Stomach smooth muscle (tissue), 2 donors: Measurements from ENCODE around the gene SLC38A10.

Source experiments
- H3K27ac ChIP-seq: one replicate; pipeline ENCODE4 v1.7.0; 2013; ENCODE audit warnings: mild to moderate bottlenecking, low read length, inconsistent platforms
- H3K27me3 ChIP-seq, 2 donors: one replicate each; pipeline ENCODE4 v1.7.0; 2013; ENCODE audit warnings: low read length in 2 of 2; ENCODE audit not compliant: insufficient read depth in 2 of 2, control insufficient read depth in 1 of 2
- H3K36me3 ChIP-seq, 2 donors: one replicate each; pipeline ENCODE4 v1.7.0; 2013; ENCODE audit warnings: low read length in 2 of 2; ENCODE audit not compliant: control insufficient read depth in 2 of 2, insufficient read depth in 2 of 2
- H3K4me1 ChIP-seq: one replicate; pipeline ENCODE4 v1.7.0; 2013; ENCODE audit warnings: low read length; ENCODE audit not compliant: control insufficient read depth, insufficient read depth
- H3K4me3 ChIP-seq, 2 donors: one replicate each; pipeline ENCODE4 v1.7.0; 2013; ENCODE audit warnings: low read length in 2 of 2
- H3K9ac ChIP-seq, 2 donors: one replicate each; pipeline ENCODE4 v1.7.0; 2013; ENCODE audit warnings: low read length in 2 of 2, mild to moderate bottlenecking in 1 of 2
- H3K9me3 ChIP-seq, 2 donors: one replicate each; pipeline ENCODE4 v1.7.0; 2013; ENCODE audit warnings: low read length in 2 of 2; ENCODE audit not compliant: control insufficient read depth in 2 of 2
- donor health status: healthy.
- donor health status: Pancreatic carcinoma.

Gene SLC38A10

DNA sequence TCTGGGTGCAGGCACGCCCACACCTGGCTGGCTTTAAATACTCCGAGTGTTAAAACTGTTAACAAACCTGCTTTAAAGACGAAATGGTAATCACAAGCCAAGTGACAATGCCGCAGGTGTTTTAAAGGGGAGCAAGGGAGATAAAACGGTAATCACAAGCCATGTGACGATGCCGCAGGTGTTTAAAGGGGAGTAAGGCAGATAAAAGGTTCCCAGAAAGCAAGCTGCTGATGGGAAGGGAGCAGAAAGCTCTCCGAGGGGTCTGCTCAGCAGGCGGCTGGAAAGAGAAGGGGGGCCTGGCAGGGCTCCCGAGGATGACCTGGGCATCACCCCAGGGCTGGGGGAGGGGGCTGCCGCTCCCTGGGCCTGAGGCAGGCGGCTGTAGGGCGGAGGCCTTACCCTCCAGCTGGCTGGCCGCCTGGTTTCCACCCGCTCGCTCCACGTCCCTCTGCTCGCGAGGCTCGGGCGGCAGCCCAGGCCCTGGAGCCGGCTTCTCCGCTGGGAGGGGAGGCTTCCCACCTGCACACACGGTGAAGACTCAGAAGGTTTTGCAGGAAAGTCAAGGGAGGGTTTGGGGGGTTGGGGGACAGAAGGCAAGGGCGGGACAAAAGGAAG, 43.9 kb downstream of the SLC38A10 start:
- no peaks in the 10 kb centered on the region for H3K27me3 ChIP-seq
- no peak overlapping the region for H3K27ac ChIP-seq
- no peaks in the 10 kb centered on the region for H3K9me3 ChIP-seq
- peaks cover 16% of the 10 kb centered on the region for H3K4me1 ChIP-seq
- H3K36me3 ChIP-seq = peaks cover 7 to 8% of the 10 kb centered on the region in 2 donors
- no peak overlapping the region for H3K9ac ChIP-seq
- H3K4me3 ChIP-seq = no peak overlapping the region

DNA sequence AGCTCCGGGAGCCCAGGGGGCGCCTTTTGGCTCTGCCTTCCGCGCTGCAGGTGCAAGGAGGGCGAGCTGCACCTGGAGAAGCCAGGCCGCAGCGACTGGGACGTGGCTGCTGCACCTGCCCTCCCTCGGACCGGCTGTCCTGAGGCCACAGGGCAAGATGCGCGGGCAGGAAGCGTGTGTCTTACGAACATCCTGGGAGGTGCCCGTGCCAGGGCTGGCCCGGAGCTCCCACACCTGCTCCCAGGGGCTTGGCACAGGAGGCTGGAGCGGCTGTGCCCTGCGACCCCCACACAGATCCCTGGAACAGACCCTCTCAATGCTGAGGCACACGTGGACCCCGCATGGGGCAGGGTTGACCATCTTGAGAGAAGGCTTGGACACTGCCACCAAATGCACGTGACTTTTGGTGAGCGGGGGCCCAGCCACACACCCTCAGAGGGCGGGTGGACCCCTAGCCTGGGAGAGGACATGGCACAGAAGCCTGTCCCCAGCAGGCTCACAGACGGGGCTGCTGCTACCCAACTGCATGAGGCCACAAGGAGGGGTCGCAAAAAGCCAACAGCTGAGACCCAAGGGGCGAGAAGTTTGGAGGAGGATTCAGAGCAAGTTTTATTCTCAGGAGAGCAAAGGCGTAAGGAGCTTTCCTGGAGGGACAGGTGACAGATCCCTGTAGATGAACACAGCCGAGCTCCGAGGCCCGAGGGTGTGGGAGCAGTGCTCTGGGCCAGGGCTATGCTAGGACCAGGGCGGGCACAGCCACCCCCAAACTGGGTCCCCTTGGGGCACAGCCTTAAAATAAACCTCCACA, 44.6 kb downstream of the SLC38A10 start:
- no peaks in the 10 kb centered on the region for H3K27me3 ChIP-seq
- H3K27ac ChIP-seq = no peak overlapping the region
- H3K36me3 ChIP-seq = peaks cover 7 to 8% of the 10 kb centered on the region in 2 donors
- peaks cover 10% of the 10 kb centered on the region for H3K4me1 ChIP-seq
- H3K9ac ChIP-seq = no peak overlapping the region
- no peak overlapping the region for H3K4me3 ChIP-seq
- no peaks in the 10 kb centered on the region for H3K9me3 ChIP-seq

DNA sequence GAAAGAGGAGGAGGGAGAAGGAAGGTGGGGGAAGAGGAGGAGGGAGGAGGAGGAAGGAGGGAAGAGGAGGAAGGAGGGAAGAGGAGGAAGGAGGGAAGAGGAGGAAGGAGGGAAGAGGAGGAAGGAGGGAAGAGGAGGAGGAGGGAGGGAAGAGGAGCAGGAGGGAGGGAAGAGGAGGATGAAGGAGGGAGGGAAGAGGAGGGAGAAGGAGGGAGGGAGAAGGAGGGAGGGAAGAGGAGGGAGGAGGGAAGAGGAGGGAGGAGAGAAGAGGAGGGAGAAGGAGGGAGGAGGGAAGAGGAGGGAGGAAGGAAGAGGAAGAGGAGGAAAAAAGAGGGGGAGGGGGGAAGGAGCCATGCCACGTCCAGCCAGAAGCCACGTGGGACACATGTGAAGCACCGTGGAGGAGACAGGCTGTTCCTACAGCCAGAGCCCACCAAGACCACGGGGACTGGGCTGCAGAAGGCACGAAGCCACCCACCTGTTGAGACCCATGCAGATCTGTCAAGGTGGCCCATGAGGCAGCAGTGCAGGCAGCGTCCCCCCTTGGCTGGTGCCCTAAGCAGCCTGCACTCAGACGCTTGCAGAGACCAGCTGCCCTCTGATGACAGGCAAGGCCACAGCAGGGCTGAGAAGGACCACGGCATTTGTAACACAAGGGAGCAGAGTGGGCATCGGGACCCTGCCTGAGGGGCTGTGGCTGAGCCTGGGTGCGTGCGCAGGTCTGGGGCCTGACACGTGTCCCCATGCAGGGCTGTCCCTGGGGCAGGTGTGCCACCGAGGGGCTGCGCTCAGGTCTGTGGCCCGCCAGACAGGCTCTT, 45.7 kb downstream of the SLC38A10 start:
- Histone ChIP-seq H3K4me3 (no peak overlapping the region), H3K27me3 (no peaks in the 10 kb centered on the region), H3K4me1 (peaks cover under 1% of the 10 kb centered on the region), H3K9ac (no peak overlapping the region), H3K9me3 (no peaks in the 10 kb centered on the region), H3K36me3 (peaks cover 7 to 8% of the 10 kb centered on the region in 2 donors), H3K27ac (no peak overlapping the region)

DNA sequence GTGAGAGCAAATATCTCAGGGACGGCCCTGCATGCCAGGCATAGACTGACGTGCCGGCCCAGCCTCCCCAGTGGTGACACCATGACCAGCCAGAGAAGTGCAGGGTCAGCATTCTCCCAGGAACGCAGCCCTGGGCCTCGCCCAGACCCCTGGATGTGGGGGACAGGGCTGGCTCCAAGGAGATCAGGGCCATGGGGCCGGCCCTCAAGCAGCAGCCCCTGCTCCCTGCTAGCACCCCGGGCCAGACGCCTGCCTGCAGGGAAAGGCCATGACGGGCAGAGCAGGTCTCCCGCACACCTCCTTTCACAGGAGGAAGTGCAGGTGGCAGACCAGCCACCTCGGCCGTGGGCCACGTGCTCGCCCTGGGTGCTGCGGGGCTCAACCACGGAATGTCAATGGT, 46.5 kb downstream of the SLC38A10 start:
- no peaks in the 10 kb centered on the region for H3K27me3 ChIP-seq

DNA sequence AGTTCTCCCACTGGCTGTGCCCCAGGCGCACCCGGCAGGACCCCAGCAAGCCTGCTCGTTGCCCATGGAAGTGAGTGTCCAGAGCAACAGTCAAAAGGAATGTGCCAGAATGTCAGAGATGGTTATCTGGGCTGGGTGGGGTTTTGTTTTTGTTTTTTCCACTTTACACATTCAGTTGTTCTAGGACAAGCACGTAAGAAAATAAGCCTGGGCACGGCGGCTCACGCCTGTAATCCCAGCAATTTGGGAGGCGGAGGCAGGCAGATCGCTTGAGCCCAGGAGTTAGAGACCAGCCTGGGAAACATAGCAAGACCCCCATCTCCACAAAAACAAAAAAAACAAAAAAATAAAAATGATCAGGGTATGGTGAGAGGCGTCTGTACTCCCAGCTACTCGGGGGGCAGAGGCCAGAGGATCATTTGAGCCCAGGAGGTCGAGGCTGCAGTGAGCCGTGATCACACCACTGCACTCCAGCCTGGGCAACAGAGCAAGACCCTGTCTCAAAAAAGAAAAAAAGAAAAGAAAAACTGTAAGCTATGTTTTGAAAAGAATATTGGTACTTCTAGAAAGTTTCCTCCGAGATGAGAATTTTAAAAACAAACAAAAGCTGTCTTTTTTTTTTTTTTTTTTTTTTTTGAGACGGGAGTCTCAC, 47.6 kb downstream of the SLC38A10 start:
- Histone ChIP-seq H3K27ac (no peak overlapping the region), H3K4me3 (no peak overlapping the region), H3K27me3 (no peaks in the 10 kb centered on the region), H3K36me3 (peaks cover 7 to 8% of the 10 kb centered on the region in 2 donors), H3K4me1 (peaks cover 3% of the 10 kb centered on the region), H3K9me3 (no peaks in the 10 kb centered on the region), H3K9ac (no peak overlapping the region)

More for the DNA sequence above, 46.5 kb downstream of the SLC38A10 start:
- H3K36me3 ChIP-seq = peaks cover 7 to 8% of the 10 kb centered on the region in 2 donors
- H3K27ac ChIP-seq = no peak overlapping the region
- no peaks in the 10 kb centered on the region for H3K4me1 ChIP-seq
- H3K9ac ChIP-seq = no peak overlapping the region
- no peaks in the 10 kb centered on the region for H3K9me3 ChIP-seq
- H3K4me3 ChIP-seq = no peak overlapping the region

DNA sequence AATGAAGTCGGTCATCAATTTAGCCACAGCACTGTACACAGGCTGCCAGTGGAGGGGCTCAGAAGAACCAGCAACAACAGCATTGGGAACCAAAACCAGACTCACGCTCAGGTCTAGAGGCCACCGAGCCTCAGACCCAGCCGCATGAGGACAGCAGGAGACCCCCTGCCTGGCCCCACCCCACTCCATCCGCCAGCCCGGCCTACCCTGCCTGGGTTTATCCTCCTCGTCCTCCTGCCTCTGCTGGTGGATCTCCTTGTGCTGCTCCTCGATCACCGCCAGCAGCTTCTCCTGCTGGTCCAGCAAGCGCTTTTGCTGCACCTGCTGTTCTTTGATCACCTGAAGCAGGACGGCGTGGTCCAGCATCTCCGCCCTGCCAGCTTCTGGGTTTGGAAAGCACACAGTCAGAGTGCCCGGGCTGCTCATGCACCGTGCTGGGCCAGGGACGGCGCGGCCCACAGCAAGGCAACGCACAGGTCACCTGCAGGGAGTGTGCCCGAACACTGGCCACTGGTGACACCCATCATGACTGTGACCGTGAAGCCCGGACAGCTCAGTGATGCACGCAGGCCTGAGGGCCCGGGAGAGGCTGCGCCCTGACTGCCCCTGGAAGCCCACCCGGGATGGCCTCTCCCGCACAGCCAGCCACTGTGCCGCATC, 48.3 kb downstream of the SLC38A10 start:
- Histone ChIP-seq H3K27ac (no peak overlapping the region), H3K9me3 (no peaks in the 10 kb centered on the region), H3K4me3 (no peak overlapping the region), H3K9ac (no peak overlapping the region), H3K4me1 (peaks cover 3% of the 10 kb centered on the region), H3K27me3 (no peaks in the 10 kb centered on the region), H3K36me3 (peaks cover 7 to 8% of the 10 kb centered on the region in 2 donors)

DNA sequence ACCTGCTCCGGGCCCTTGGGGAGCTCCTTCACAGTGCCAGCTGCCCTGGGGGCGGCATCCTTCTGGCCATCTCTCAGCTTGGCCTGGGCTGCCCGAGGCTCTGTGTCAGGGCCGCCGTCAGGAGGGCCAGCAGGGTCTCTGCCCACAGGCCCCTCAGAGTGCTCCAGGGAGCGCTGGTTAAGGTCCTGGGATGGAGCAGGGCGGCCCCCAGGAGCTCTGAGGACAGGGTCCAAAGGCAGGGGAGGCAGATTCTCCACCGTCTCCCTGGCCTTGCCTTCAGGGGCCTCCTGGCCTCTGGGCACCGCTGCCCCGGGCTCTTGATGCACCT, 48.8 kb downstream of the SLC38A10 start:
- H3K27ac ChIP-seq = no peak overlapping the region
- H3K4me1 ChIP-seq = peaks cover 3% of the 10 kb centered on the region
- H3K9ac ChIP-seq = no peak overlapping the region
- no peak overlapping the region for H3K4me3 ChIP-seq
- no peaks in the 10 kb centered on the region for H3K9me3 ChIP-seq
- H3K36me3 ChIP-seq = peaks cover 7 to 8% of the 10 kb centered on the region in 2 donors
- H3K27me3 ChIP-seq = no peaks in the 10 kb centered on the region

DNA sequence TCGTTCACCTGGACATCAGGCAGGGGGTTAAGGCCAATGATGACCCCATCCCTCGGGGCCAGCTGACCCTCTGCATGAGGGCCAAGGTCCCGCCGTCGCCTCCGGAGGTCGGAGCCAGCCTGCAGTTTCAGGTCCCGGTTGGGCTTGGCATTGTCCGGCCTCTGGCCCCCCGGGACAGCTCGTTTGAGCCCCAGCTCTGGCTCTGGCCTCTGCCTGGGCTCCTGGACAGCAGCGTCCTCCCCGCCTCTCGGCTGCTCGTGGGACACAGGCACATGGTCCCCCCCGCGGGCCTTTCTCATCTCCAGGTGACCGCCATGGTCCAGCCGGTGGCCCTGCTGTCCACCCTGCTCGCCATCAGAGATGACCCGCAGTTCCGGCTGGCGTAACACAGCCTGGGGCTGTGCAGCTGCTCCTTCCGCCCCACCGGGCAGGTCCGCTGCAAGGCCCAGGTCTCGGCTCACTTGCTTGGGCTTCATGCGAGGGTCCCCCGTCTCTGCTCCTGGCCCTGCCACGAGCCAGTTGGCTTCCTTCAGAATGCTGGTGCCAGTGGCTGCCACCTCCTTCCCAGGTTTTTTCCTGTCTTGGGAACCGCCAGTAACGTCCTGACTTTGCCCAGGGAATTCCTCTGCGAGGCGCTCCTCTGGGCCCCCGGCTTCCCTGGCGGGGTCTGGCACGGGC, 49.3 kb downstream of the SLC38A10 start:
- Histone ChIP-seq H3K27ac (no peak overlapping the region), H3K4me1 (peaks cover 6% of the 10 kb centered on the region), H3K4me3 (no peak overlapping the region), H3K27me3 (no peaks in the 10 kb centered on the region), H3K36me3 (peaks cover 7 to 8% of the 10 kb centered on the region in 2 donors), H3K9ac (no peak overlapping the region), H3K9me3 (no peaks in the 10 kb centered on the region)

DNA sequence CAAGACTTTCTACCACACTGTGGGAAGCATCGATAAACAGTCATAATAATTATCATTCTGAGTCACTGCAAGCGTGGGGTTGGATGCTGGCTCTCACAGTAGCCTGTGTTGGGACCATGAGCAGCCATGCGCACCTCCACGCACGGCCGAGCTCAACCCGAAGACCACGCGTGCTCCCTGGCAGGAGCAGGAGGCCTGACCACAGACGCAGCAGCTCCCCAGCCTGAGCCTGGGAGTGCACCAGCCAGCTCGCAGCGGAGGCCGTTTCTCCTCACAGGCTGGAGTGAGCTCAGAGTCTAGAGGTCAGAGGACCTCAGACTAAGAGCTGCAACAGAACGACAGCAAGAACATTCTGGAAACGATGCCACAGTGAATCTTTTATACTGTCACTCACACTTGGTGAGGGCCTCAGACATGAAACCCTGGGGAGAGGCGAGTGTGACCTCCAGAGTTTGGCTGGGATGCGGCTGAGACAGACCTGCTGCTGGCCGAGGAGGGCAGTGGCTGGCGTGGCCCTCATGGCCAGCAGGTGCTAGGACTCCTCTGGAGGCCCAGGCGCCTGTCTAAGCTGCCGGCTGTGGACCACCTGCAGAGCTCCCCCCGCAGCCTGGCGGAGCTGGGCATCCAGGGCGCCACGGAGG, 50.0 kb downstream of the SLC38A10 start:
- no peak overlapping the region for H3K9ac ChIP-seq
- H3K27me3 ChIP-seq = no peaks in the 10 kb centered on the region
- peaks cover 11% of the 10 kb centered on the region for H3K4me1 ChIP-seq
- H3K27ac ChIP-seq = no peak overlapping the region
- no peak overlapping the region for H3K4me3 ChIP-seq
- H3K9me3 ChIP-seq = no peaks in the 10 kb centered on the region
- peaks cover 5 to 7% of the 10 kb centered on the region in 2 donors for H3K36me3 ChIP-seq
